MCF 10A (cell line): Measurements from ENCODE around the gene ZNF618. TPM values are rescaled to one million over a fixed set of nuclear protein-coding genes. Genes with fewer than 3 reads are reported as not detected.
"Not testable (repeated sequence)": the region's sequence is repeated elsewhere in the genome, so short reads cannot be mapped to it uniquely, and the experiment has no call there.

Experiments
- BruUV-seq: library from RNA; stranded (reverse); fragments of 400-500 nt; replicated peaks from 2 replicates; lab custom pipeline; 2021; lab: Mats Ljungman, UMichigan
- CTCF ChIA-PET: fragments of 300-600 bp; sonication (Branson Sonifier 250); formaldehyde crosslinking; extraction: SDS; loops from one replicate; lab custom pipeline; 2021; ENCODE audit warnings: antibody characterized with exemption, inconsistent platforms; lab: Yijun Ruan, JAX
- POLR2A ChIA-PET: fragments of 300-600, 350-650 bp; sonication (Branson Sonifier 250); formaldehyde crosslinking; extraction: SDS; loops from one replicate; lab custom pipeline; 2020; ENCODE audit warnings: antibody characterized with exemption, inconsistent platforms; lab: Yijun Ruan, JAX
- DNase-seq: peaks from one replicate; pipeline ENCODE4 v3.0.0-alpha.2; 2018; ENCODE audit not compliant: unreplicated experiment
- H3K27ac Mint-ChIP-seq: one replicate; pipeline ENCODE4 v1.8.0; 2022; ENCODE audit warnings: mild to moderate bottlenecking, low read depth, mixed read lengths; ENCODE audit not compliant: unreplicated experiment
- H3K27me3 Mint-ChIP-seq: one replicate; pipeline ENCODE4 v1.8.0; 2022; ENCODE audit warnings: mixed read lengths; ENCODE audit not compliant: insufficient read depth, unreplicated experiment
- H3K36me3 Mint-ChIP-seq: one replicate; pipeline ENCODE4 v1.8.0; 2022; ENCODE audit warnings: mild to moderate bottlenecking, moderate library complexity, mixed read lengths; ENCODE audit not compliant: insufficient read depth, unreplicated experiment
- H3K4me1 Mint-ChIP-seq: one replicate; pipeline ENCODE4 v1.8.0; 2022; ENCODE audit warnings: mixed read lengths; ENCODE audit not compliant: insufficient read depth, unreplicated experiment
- H3K4me3 Mint-ChIP-seq: one replicate; pipeline ENCODE4 v1.8.0; 2022; ENCODE audit warnings: mild to moderate bottlenecking, moderate library complexity, mixed read lengths; ENCODE audit not compliant: unreplicated experiment
- H3K9me3 Mint-ChIP-seq: one replicate; pipeline ENCODE4 v1.8.0; 2022; ENCODE audit warnings: mixed read lengths; ENCODE audit not compliant: unreplicated experiment
- CTCF ChIP-seq: fragments of 200-600 bp; IDR thresholded peaks from one replicate; pipeline ENCODE4 v1.8.0; 2022; ENCODE audit warnings: antibody characterized with exemption, mild to moderate bottlenecking; ENCODE audit not compliant: unreplicated experiment
- intact Hi-C: fragments of 100-400 bp; cut with micrococcal nuclease; formaldehyde crosslinking; loops from 2 replicates; pipeline ENCODE4 v1.14.1; 2022
- total RNA-seq: library from RNA; stranded (reverse); gene quantifications from 2 replicates; pipeline ENCODE4 v1.2.3, GENCODE V29; 2022

ZNF618 gene
- total RNA-seq, 1 experiment from 2014 or later, result 4.8 TPM

GRCh38 chr9:114037961-114038723 is 162.0 kb downstream of the ZNF618 start:
- no peak for TF ChIP-seq CTCF
- intact Hi-C loops, result no loop called here
- no peaks in the 10 kb centered on the region for H3K4me1 Mint-ChIP-seq
- no TSS peak for BruUV-seq
- CTCF ChIA-PET, result interaction anchor here (0.7 to 2.2 kb wide), 3 partner anchors 45 to 231 kb away, joined by 3 to 10 read pairs (median 3); no protein-coding TSS in a partner anchor
- POLR2A ChIA-PET, result no interaction called here
- H3K27ac Mint-ChIP-seq, result no peak overlapping the region
- H3K4me3 Mint-ChIP-seq, result no peak overlapping the region
- no peaks in the 10 kb centered on the region for H3K27me3 Mint-ChIP-seq
- H3K9me3 Mint-ChIP-seq, result no peaks in the 10 kb centered on the region
- DNase-seq, result no peak
- H3K36me3 Mint-ChIP-seq, result peaks cover under 1% of the 10 kb centered on the region

- H3K27me3 Mint-ChIP-seq, result no peaks in the 10 kb centered on the region
- CTCF ChIA-PET, result interaction anchor here (0.6 to 2.2 kb wide), 4 partner anchors 40 to 44 kb away, joined by 3 to 10 read pairs (median 3); no protein-coding TSS in a partner anchor
- no peak for DNase-seq
- no peaks in the 10 kb centered on the region for H3K9me3 Mint-ChIP-seq
- intact Hi-C loops, result no loop called here
- POLR2A ChIA-PET, result no interaction called here
- no peak overlapping the region for H3K27ac Mint-ChIP-seq
- no peak overlapping the region for H3K4me3 Mint-ChIP-seq
- no peaks in the 10 kb centered on the region for H3K4me1 Mint-ChIP-seq
- TF ChIP-seq CTCF, result no peak
- BruUV-seq, result no TSS peak
- H3K36me3 Mint-ChIP-seq, result no peaks in the 10 kb centered on the region
Observed at GRCh38 chr9:114038724-114039313, 162.7 kb downstream of the ZNF618 start.

GRCh38 chr9:114039484-114039883 is 163.4 kb downstream of the ZNF618 start:
- no peaks in the 10 kb centered on the region for H3K36me3 Mint-ChIP-seq
- TF ChIP-seq CTCF, result no peak
- intact Hi-C loops, result no loop called here
- no peak overlapping the region for H3K27ac Mint-ChIP-seq
- H3K9me3 Mint-ChIP-seq, result no peaks in the 10 kb centered on the region
- ChIA-PET POLR2A (no interaction called here), CTCF (interaction anchor here (1.0 kb wide), 1 partner anchor 42 kb away, joined by 3 read pairs; no protein-coding TSS in a partner anchor)
- no peak for DNase-seq
- BruUV-seq, result no TSS peak
- H3K4me3 Mint-ChIP-seq, result no peak overlapping the region
- H3K4me1 Mint-ChIP-seq, result no peaks in the 10 kb centered on the region
- no peaks in the 10 kb centered on the region for H3K27me3 Mint-ChIP-seq

GRCh38 chr9:114043660-114044059 is 167.6 kb downstream of the ZNF618 start:
- H3K9me3 Mint-ChIP-seq, CTCF ChIA-PET, DNase-seq, H3K4me1 Mint-ChIP-seq, BruUV-seq, POLR2A ChIA-PET, H3K36me3 Mint-ChIP-seq, H3K27me3 Mint-ChIP-seq, H3K4me3 Mint-ChIP-seq, H3K27ac Mint-ChIP-seq, intact Hi-C loops: not testable (repeated sequence)
